Esophagus squamous epithelium (tissue), 4 donors: Measurements from ENCODE around the gene CAPZB.

Experiments
- POLR2A ChIP-seq, 4 donors: fragments of 450-650 bp; IDR thresholded peaks; one replicate each; pipeline ENCODE4 v1.6.1; 2017; ENCODE audit warnings: antibody characterized with exemption in 4 of 4, mild to moderate bottlenecking in 4 of 4, moderate library complexity in 3 of 4
- TF ChIP-seq, protein P1 (sequence below), 6 experiments: fragments of 450-650 bp in 4 of 6; fragments of 200-600 bp in 2 of 6; sonication (generic) in 2 of 6; IDR thresholded peaks; one replicate each; pipeline ENCODE4 v1.5.1; 2016 to 2019; ENCODE audit warnings: antibody characterized with exemption in 6 of 6, mild to moderate bottlenecking in 4 of 6, moderate library complexity in 4 of 6

DNA sequence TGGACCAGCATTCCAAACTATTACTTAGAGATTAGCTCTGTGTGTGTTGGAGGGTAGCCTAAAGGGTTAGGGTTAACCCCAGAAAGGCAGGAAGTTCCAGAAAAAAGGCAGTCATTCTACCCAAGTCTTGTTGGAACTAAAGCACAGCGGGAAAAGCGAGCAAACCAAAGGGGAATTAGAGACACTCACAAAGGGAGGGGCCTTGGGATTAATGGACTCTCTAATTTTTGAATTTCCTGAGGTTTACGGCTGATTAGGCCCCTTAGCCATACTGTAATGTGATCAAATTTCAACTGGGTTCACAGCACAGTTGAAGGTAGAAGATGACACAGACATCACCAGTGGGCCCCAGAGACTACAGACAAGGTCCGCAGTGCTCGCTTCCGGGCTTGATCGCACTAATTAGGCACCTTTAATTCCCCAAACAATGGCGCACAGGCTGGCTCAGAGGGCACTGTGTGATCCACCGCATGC, 28.3 kb downstream of the CAPZB start:
- TF ChIP-seq, protein P1, sequence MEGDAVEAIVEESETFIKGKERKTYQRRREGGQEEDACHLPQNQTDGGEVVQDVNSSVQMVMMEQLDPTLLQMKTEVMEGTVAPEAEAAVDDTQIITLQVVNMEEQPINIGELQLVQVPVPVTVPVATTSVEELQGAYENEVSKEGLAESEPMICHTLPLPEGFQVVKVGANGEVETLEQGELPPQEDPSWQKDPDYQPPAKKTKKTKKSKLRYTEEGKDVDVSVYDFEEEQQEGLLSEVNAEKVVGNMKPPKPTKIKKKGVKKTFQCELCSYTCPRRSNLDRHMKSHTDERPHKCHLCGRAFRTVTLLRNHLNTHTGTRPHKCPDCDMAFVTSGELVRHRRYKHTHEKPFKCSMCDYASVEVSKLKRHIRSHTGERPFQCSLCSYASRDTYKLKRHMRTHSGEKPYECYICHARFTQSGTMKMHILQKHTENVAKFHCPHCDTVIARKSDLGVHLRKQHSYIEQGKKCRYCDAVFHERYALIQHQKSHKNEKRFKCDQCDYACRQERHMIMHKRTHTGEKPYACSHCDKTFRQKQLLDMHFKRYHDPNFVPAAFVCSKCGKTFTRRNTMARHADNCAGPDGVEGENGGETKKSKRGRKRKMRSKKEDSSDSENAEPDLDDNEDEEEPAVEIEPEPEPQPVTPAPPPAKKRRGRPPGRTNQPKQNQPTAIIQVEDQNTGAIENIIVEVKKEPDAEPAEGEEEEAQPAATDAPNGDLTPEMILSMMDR (IDR thresholded peaks at IDR 0.05) = no peak
- no peak for TF ChIP-seq POLR2A (IDR thresholded peaks at IDR 0.05)
